IMR-90 (cell line): ENCODE measurements around the gene TNS3. TPM values are rescaled to one million over a fixed set of nuclear protein-coding genes. Genes with fewer than 3 reads are reported as not detected.

Experiments used
- ATAC-seq: fragments of 200-7000 bp; cut with Tn5 transposase; 2 replicates; pipeline ENCODE4 v1.9.1; 2020; ENCODE audit warnings: low read depth, mild to moderate bottlenecking, moderate library complexity
- BruUV-seq: library from RNA; stranded (reverse); fragments of 400-500 nt; replicated peaks from 2 replicates; lab custom pipeline; 2021; lab: Mats Ljungman, UMichigan
- CTCF ChIA-PET: fragments of 300-600 bp; formaldehyde crosslinking; extraction: SDS; loops from one replicate; lab custom pipeline; 2021; ENCODE audit warnings: antibody characterized with exemption; lab: Yijun Ruan, JAX
- POLR2A ChIA-PET: fragments of 300-600 bp; sonication (Branson Sonifier 250); formaldehyde crosslinking; loops from one replicate; lab custom pipeline; 2022; ENCODE audit warnings: antibody characterized with exemption; ENCODE audit not compliant: unreplicated experiment; lab: Charles Lee
- DNase-seq: peaks from one replicate; pipeline ENCODE4 v3.0.0; 2013
- H2AFZ ChIP-seq: replicated peaks from 2 replicates; pipeline ENCODE3; 2013; ENCODE audit warnings: low read length, mild to moderate bottlenecking; ENCODE audit not compliant: poor library complexity
- H2AK5ac ChIP-seq: 2 replicates; pipeline ENCODE4 v1.6.1; 2013; ENCODE audit warnings: low read depth, low read length, inconsistent platforms
- H2AK9ac ChIP-seq: replicated peaks from 2 replicates; pipeline ENCODE3; 2013; ENCODE audit warnings: mild to moderate bottlenecking, low read depth, low read length, moderate library complexity; ENCODE audit not compliant: poor library complexity
- H2BK120ac ChIP-seq: 2 replicates; pipeline ENCODE4 v1.6.1; 2013; ENCODE audit warnings: low read depth, low read length, inconsistent platforms
- H2BK15ac ChIP-seq: 3 replicates; pipeline ENCODE4 v1.6.1; 2013; ENCODE audit warnings: low read depth, low read length, inconsistent platforms
- H2BK20ac ChIP-seq: 2 replicates; pipeline ENCODE4 v1.6.1; 2013; ENCODE audit warnings: low read depth, mild to moderate bottlenecking, inconsistent platforms, low read length, moderate library complexity
- H2BK5ac ChIP-seq: 2 replicates; pipeline ENCODE4 v1.6.1; 2013; ENCODE audit warnings: mild to moderate bottlenecking, low read depth, low read length, inconsistent platforms; ENCODE audit not compliant: poor library complexity, severe bottlenecking
- H3K14ac ChIP-seq: replicated peaks from 2 replicates; pipeline ENCODE4 v1.6.1; 2013; ENCODE audit warnings: low read depth, low read length, inconsistent platforms
- H3K18ac ChIP-seq: 2 replicates; pipeline ENCODE4 v1.6.1; 2013; ENCODE audit warnings: low read depth, low read length, control low read depth
- H3K23ac ChIP-seq: 2 replicates; pipeline ENCODE4 v1.6.1; 2013; ENCODE audit warnings: low read depth, low read length, inconsistent platforms
- H3K27ac ChIP-seq: 2 replicates; pipeline ENCODE4 v1.5.1; 2013; ENCODE audit warnings: mild to moderate bottlenecking, control low read depth, low read length; ENCODE audit not compliant: insufficient read depth
- H3K27me3 ChIP-seq: 2 replicates; pipeline ENCODE4 v1.6.1; 2013; ENCODE audit warnings: low read length; ENCODE audit not compliant: control insufficient read depth, insufficient read depth
- H3K36me3 ChIP-seq: 2 replicates; pipeline ENCODE4 v1.6.1; 2013; ENCODE audit warnings: low read length, mixed read lengths; ENCODE audit not compliant: control insufficient read depth, insufficient read depth
- H3K4ac ChIP-seq: 2 replicates; pipeline ENCODE4 v1.6.1; 2013; ENCODE audit warnings: low read depth, low read length, inconsistent platforms
- H3K4me1 ChIP-seq: 2 replicates; pipeline ENCODE4 v1.6.1; 2013; ENCODE audit warnings: low read length, mixed read lengths; ENCODE audit not compliant: control insufficient read depth, insufficient read depth
- H3K4me2 ChIP-seq: 2 replicates; pipeline ENCODE4 v1.6.1; 2013; ENCODE audit warnings: low read depth, mild to moderate bottlenecking, control low read depth, low read length, moderate library complexity
- H3K4me3 ChIP-seq: 2 replicates; pipeline ENCODE4 v1.5.1; 2013; ENCODE audit warnings: low read depth, mild to moderate bottlenecking, control low read depth, low read length, moderate library complexity; ENCODE audit not compliant: insufficient read depth
- H3K56ac ChIP-seq: 2 replicates; pipeline ENCODE4 v1.6.1; 2013; ENCODE audit warnings: low read length, inconsistent platforms; ENCODE audit not compliant: insufficient read depth; ENCODE audit errors: extremely low read depth
- H3K79me1 ChIP-seq, 2 experiments: 2 replicates each; pipeline ENCODE4 v1.6.1; 2013; ENCODE audit warnings: low read length in 2 of 2, inconsistent platforms in 1 of 2, low read depth in 1 of 2
- H3K9ac ChIP-seq: 2 replicates; pipeline ENCODE4 v1.6.1; 2013; ENCODE audit warnings: low read depth, low read length, control low read depth
- H3K9me1 ChIP-seq: 2 replicates; pipeline ENCODE4 v1.6.1; 2013; ENCODE audit warnings: low read length, inconsistent platforms; ENCODE audit not compliant: insufficient read depth
- H3K9me3 ChIP-seq: 2 replicates; pipeline ENCODE4 v1.6.1; 2013; ENCODE audit warnings: low read length; ENCODE audit not compliant: control insufficient read depth, insufficient read depth
- H4K20me1 ChIP-seq: 2 replicates; pipeline ENCODE4 v1.6.1; 2013; ENCODE audit warnings: low read length, inconsistent platforms; ENCODE audit not compliant: insufficient read depth
- H4K5ac ChIP-seq: 2 replicates; pipeline ENCODE4 v1.6.1; 2013; ENCODE audit warnings: mild to moderate bottlenecking, low read depth, low read length, control low read depth
- H4K8ac ChIP-seq, 2 experiments: 2 replicates each; pipeline ENCODE4 v1.6.1; 2013; ENCODE audit warnings: low read depth in 2 of 2, low read length in 2 of 2, control low read depth in 1 of 2, inconsistent platforms in 1 of 2
- H4K91ac ChIP-seq: 2 replicates; pipeline ENCODE4 v1.6.1; 2013; ENCODE audit warnings: low read depth, low read length, inconsistent platforms; ENCODE audit not compliant: insufficient read depth
- BHLHE40 ChIP-seq: fragments of 150-350 bp; IDR thresholded peaks from 2 replicates; pipeline ENCODE4 v1.6.1; 2016; ENCODE audit warnings: mild to moderate bottlenecking, low read depth, low read length
- CHD1 ChIP-seq: IDR thresholded peaks from 2 replicates; pipeline ENCODE4 v1.6.1; 2012; ENCODE audit warnings: low read depth, low read length, improper control_type of control experiment
- CTCF ChIP-seq: conservative IDR thresholded peaks from 2 replicates; pipeline ENCODE4 v1.5.1; 2012; ENCODE audit warnings: mild to moderate bottlenecking, low read depth, low read length, improper control_type of control experiment
- ELK1 ChIP-seq: fragments of 150-350 bp; IDR thresholded peaks from 2 replicates; pipeline ENCODE4 v1.6.1; 2016; ENCODE audit warnings: low read depth, mild to moderate bottlenecking, low read length, moderate library complexity, borderline replicate concordance
- FOS ChIP-seq: fragments of 150-350 bp; IDR thresholded peaks from 2 replicates; pipeline ENCODE4 v1.6.1; 2016; ENCODE audit warnings: low read depth, low read length
- MAFK ChIP-seq: IDR thresholded peaks from 2 replicates; pipeline ENCODE4 v1.6.1; 2012; ENCODE audit warnings: low read depth, low read length, improper control_type of control experiment
- MAZ ChIP-seq: IDR thresholded peaks from 2 replicates; pipeline ENCODE4 v1.6.1; 2012; ENCODE audit warnings: low read depth, mild to moderate bottlenecking, low read length, improper control_type of control experiment, moderate library complexity, borderline replicate concordance
- MXI1 ChIP-seq: IDR thresholded peaks from 2 replicates; pipeline ENCODE4 v1.6.1; 2012; ENCODE audit warnings: low read depth, mild to moderate bottlenecking, low read length, moderate library complexity, borderline replicate concordance
- NFE2L2 ChIP-seq: fragments of 150-350 bp; IDR thresholded peaks from 2 replicates; pipeline ENCODE4 v1.6.1; 2016; ENCODE audit warnings: low read depth, mild to moderate bottlenecking, low read length
- POLR2A ChIP-seq: IDR thresholded peaks from 2 replicates; pipeline ENCODE4 v1.6.1; 2012; ENCODE audit warnings: mild to moderate bottlenecking, low read depth, low read length
- RAD21 ChIP-seq: IDR thresholded peaks from 2 replicates; pipeline ENCODE4 v1.6.1; 2012; ENCODE audit warnings: low read length, improper control_type of control experiment
- RCOR1 ChIP-seq: IDR thresholded peaks from 2 replicates; pipeline ENCODE4 v1.6.1; 2012; ENCODE audit warnings: mild to moderate bottlenecking, low read length, improper control_type of control experiment; ENCODE audit not compliant: insufficient replicate concordance
- RFX5 ChIP-seq: IDR thresholded peaks from 2 replicates; pipeline ENCODE4 v1.8.0; 2012; ENCODE audit warnings: low read depth, mild to moderate bottlenecking, low read length, moderate library complexity
- SMC3 ChIP-seq: fragments of 150-350 bp; IDR thresholded peaks from 2 replicates; pipeline ENCODE4 v1.6.1; 2016; ENCODE audit warnings: low read depth, mild to moderate bottlenecking, antibody characterized with exemption, low read length, moderate library complexity
- WGBS, 2 experiments: methylation state at CpG; one replicate each; pipeline versions ENCODE4 v1.1.5 to v1.1.7; 2013; ENCODE audit warnings: missing lambda C conversion rate in 2 of 2; ENCODE audit not compliant: insufficient read length in 1 of 2; ENCODE audit errors: extremely low coverage in 2 of 2; 5-methylcytosine and 5-hydroxymethylcytosine counted together
- dilution Hi-C: fragments of 300-500 bp; cut with HindIII; formaldehyde crosslinking; loops from one replicate; pipeline ENCODE4 v1.14.3; 2018; ENCODE audit warnings: low sequenced_read_pairs; ENCODE audit not compliant: unreplicated experiment
- in situ Hi-C: fragments of 300-500 bp; cut with MboI; formaldehyde crosslinking; loops from 3 replicates; pipeline ENCODE4 v1.14.3; 2019; ENCODE audit warnings: low sequenced_read_pairs, inconsistent platforms, mixed read lengths
- intact Hi-C: fragments of 100-400 bp; cut with micrococcal nuclease; formaldehyde crosslinking; loops from 2 replicates; pipeline ENCODE4 v1.10.0; 2022
- polyA plus RNA-seq, 3 experiments: library from polyadenylated mRNA; depleted of rRNA; stranded (reverse); fragments of >200 nt; gene quantifications; 2 replicates each; pipeline ENCODE4 v1.2.3, GENCODE V29; 2012; ENCODE audit warnings: low replicate concordance in 1 of 3
- total RNA-seq: library from RNA; depleted of rRNA; stranded (reverse); fragments of >200 nt; gene quantifications from 2 replicates; pipeline ENCODE4 v1.2.3, GENCODE V29; 2012
- TF ChIP-seq, protein P1 (sequence below): fragments of 150-350 bp; IDR thresholded peaks from 2 replicates; pipeline ENCODE4 v1.6.1; 2017; ENCODE audit warnings: mild to moderate bottlenecking, antibody characterized with exemption, low read length, low read depth

The TNS3 gene
- total and polyA plus RNA-seq, 2 of the 4 experiments (the other 2 are of a cell fraction): 64.3 to 79.2 TPM

DNA sequence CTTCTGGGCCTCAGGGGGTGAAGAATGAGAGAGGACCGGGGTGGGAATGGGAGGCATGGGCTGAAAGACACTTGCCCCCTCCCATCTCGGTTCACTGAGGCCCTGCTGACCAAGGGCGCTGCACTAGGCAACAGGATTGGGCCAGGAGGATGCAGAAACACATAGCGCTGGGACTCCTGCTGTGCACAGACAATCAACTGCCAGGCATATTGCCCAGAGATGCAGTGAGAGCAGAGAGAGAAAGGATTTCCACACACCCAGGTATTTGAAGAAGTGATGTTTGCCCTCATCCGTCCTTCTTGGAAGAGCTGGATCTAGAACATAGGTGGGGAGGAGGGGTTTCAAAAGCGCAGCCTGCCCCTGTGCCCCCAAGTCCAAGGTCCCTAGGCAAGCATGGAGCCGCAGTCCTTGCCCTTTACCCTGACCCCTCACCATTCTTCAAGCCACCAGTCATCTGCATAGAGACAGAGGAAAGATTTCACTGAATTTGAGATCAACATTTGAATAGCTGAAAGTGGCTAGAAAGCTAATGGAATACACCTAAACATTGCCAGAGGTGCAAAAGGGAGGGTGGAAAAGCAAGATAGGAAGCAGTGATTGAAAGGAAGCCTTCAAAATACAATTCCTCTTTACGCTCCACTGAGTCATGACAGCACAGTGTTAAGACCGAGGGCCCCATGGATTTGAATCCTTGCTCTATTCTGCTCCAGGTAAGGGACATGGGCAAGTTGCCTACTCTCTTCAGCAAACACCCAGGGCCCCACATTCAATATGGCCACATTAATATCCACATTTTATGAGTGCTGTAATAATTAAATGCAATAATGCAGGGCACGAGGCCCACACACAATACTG, 44.2 kb upstream of the TNS3 start:
- Histone ChIP-seq H3K9me1 (peaks cover 18% of the 10 kb centered on the region), H2BK5ac (no peak overlapping the region), H3K56ac (no peak overlapping the region), H4K5ac (no peak overlapping the region), H3K14ac (no peak overlapping the region), H3K27me3 (no peaks in the 10 kb centered on the region), H3K4me2 (no peak overlapping the region), H4K20me1 (no peaks in the 10 kb centered on the region), H2AK5ac (peak overlapping the region; percentile 64), H3K27ac (no peak overlapping the region), H3K18ac (no peak overlapping the region), H4K8ac (no peak overlapping the region), H3K79me1 (no peaks in the 10 kb centered on the region), H2BK15ac (peak overlapping the region; percentile 10; the same call in 1 of the 3 replicates), H2AFZ (no peak overlapping the region), H3K4me1 (peaks cover 16% of the 10 kb centered on the region), H4K91ac (peak overlapping the region; percentile 66), H2BK120ac (peak overlapping the region; percentile 37), H3K9me3 (no peaks in the 10 kb centered on the region), H3K36me3 (no peaks in the 10 kb centered on the region), H3K9ac (no peak overlapping the region), H2AK9ac (no peak overlapping the region), H3K4me3 (no peak overlapping the region), H2BK20ac (peak overlapping the region; percentile 20), H3K23ac (no peak overlapping the region), H3K4ac (peak overlapping the region; percentile 25; the same call in 1 of the 2 replicates)
- BruUV-seq: no TSS peak
- dilution Hi-C loops (no loop called here), intact Hi-C loops (no loop called here), in situ Hi-C loops (no loop called here)
- DNase-seq (no peak), ATAC-seq (no peak)
- WGBS, 2 experiments: no CpG with 5 or more reads among the region's 10 CpGs
- CTCF ChIA-PET: no interaction called here
- POLR2A ChIA-PET: no interaction called here
- no peak for TF ChIP-seq MAZ
- no peak for TF ChIP-seq RAD21
- TF ChIP-seq RCOR1: no peak
- no peak for TF ChIP-seq ELK1
- TF ChIP-seq CTCF: no peak
- TF ChIP-seq POLR2A: no peak
- TF ChIP-seq, protein P1, sequence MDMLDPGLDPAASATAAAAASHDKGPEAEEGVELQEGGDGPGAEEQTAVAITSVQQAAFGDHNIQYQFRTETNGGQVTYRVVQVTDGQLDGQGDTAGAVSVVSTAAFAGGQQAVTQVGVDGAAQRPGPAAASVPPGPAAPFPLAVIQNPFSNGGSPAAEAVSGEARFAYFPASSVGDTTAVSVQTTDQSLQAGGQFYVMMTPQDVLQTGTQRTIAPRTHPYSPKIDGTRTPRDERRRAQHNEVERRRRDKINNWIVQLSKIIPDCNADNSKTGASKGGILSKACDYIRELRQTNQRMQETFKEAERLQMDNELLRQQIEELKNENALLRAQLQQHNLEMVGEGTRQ: no peak
- no peak for TF ChIP-seq CHD1
- no peak for TF ChIP-seq RFX5
- TF ChIP-seq MXI1: no peak
- no peak for TF ChIP-seq MAFK
- no peak for TF ChIP-seq BHLHE40
- no peak for TF ChIP-seq SMC3
- TF ChIP-seq NFE2L2: no peak
- TF ChIP-seq FOS: no peak
